Prostate gland (tissue), 2 donors: ENCODE measurements around the gene CHRM3.

Source experiments
- CTCF ChIP-seq, 4 experiments: fragments of 200-600 bp in 2 of 4; fragments of 450-650 bp in 2 of 4; sonication (generic) in 2 of 4; IDR thresholded peaks; 1 replicate in 3 of 4; 2 replicates in 1 of 4; pipeline ENCODE4 v1.5.1; 2016 to 2019; ENCODE audit warnings: antibody characterized with exemption in 4 of 4, mild to moderate bottlenecking in 2 of 4, moderate library complexity in 2 of 4
- POLR2A ChIP-seq: fragments of 450-650 bp; IDR thresholded peaks from one replicate; pipeline ENCODE4 v1.6.1; 2016; ENCODE audit warnings: antibody characterized with exemption, mild to moderate bottlenecking

- TF ChIP-seq CTCF (IDR thresholded peaks at IDR 0.05) (no peak), POLR2A (no peak)
Measured at GRCh38 chr1:239347776-239348175, 38.6 kb upstream of the CHRM3 start.
